ENCODE data around the gene IQSEC3.

IQSEC3 gene

GRCh38 chr12:135138-135537, 68.6 kb downstream of the IQSEC3 start:
- no peak overlapping the region for H3K27ac ChIP-seq (ENCODE audit: low read length)
- no peak overlapping the region for H3K4me2 ChIP-seq (ENCODE audit: low read depth, low read length)
- H3K9me2 ChIP-seq (replicated peaks; ENCODE audit: insufficient read depth, low read length) = no peaks in the 10 kb centered on the region
- H3F3A ChIP-seq (ENCODE audit: insufficient read depth, low read length) = no peaks in the 10 kb centered on the region
- no peaks in the 10 kb centered on the region for H3K79me2 ChIP-seq (ENCODE audit: low read length)
- H3K4me1 ChIP-seq (ENCODE audit: low read length) = no peaks in the 10 kb centered on the region
- peaks cover 39% of the 10 kb centered on the region for H3K27me3 ChIP-seq (replicated peaks; ENCODE audit: insufficient read depth, low read length)
- no peaks in the 10 kb centered on the region for H3K9me3 ChIP-seq (replicated peaks; ENCODE audit: insufficient read depth, low read length)
- no peak overlapping the region for H3K4me3 ChIP-seq (ENCODE audit: low read length)
- H3K9ac ChIP-seq (ENCODE audit: low read length) = no peak overlapping the region
- TF ChIP-seq EZH2 (optimal IDR thresholded peaks at IDR 0.05; ENCODE audit: low read depth, low read length) = no peak
- TF ChIP-seq EZH2phosphoT487 (IDR thresholded peaks at IDR 0.05; ENCODE audit: low read length) = no peak
- no peak for TF ChIP-seq CTCF (IDR thresholded peaks at IDR 0.05; ENCODE audit: low read length)
- no peak overlapping the region for H2AFZ ChIP-seq (ENCODE audit: low read length)
- H3K36me3 ChIP-seq (replicated peaks; ENCODE audit: insufficient read depth, low read length) = no peaks in the 10 kb centered on the region
- H4K20me1 ChIP-seq (ENCODE audit: insufficient read depth, low read length) = no peaks in the 10 kb centered on the region
- no peak for DNase-seq

- DNase-seq = no peak
- no peaks in the 10 kb centered on the region for H3F3A ChIP-seq (ENCODE audit: insufficient read depth, low read length)
- no peaks in the 10 kb centered on the region for H4K20me1 ChIP-seq (ENCODE audit: insufficient read depth, low read length)
- H2AFZ ChIP-seq (ENCODE audit: low read length) = no peak overlapping the region
- H3K27me3 ChIP-seq (replicated peaks; ENCODE audit: insufficient read depth, low read length) = peaks cover 43% of the 10 kb centered on the region
- H3K79me2 ChIP-seq (ENCODE audit: low read length) = no peaks in the 10 kb centered on the region
- H3K9ac ChIP-seq (ENCODE audit: low read length) = no peak overlapping the region
- H3K4me3 ChIP-seq (ENCODE audit: low read length) = no peak overlapping the region
- no peak overlapping the region for H3K27ac ChIP-seq (ENCODE audit: low read length)
- H3K4me1 ChIP-seq (ENCODE audit: low read length) = no peaks in the 10 kb centered on the region
- TF ChIP-seq CTCF (IDR thresholded peaks at IDR 0.05; ENCODE audit: low read length) (no peak), EZH2phosphoT487 (IDR thresholded peaks at IDR 0.05; ENCODE audit: low read length) (no peak), EZH2 (optimal IDR thresholded peaks at IDR 0.05; ENCODE audit: low read depth, low read length) (no peak)
- H3K9me3 ChIP-seq (replicated peaks; ENCODE audit: insufficient read depth, low read length) = no peaks in the 10 kb centered on the region
- no peaks in the 10 kb centered on the region for H3K36me3 ChIP-seq (replicated peaks; ENCODE audit: insufficient read depth, low read length)
- H3K4me2 ChIP-seq (ENCODE audit: low read depth, low read length) = no peak overlapping the region
- no peaks in the 10 kb centered on the region for H3K9me2 ChIP-seq (replicated peaks; ENCODE audit: insufficient read depth, low read length)
Observed at GRCh38 chr12:138171-138897, 71.8 kb downstream of the IQSEC3 start.

GRCh38 chr12:138898-139534, 72.4 kb downstream of the IQSEC3 start:
- Histone ChIP-seq H3K9me3 (replicated peaks; ENCODE audit: insufficient read depth, low read length) (no peaks in the 10 kb centered on the region), H3K9ac (ENCODE audit: low read length) (no peak overlapping the region), H4K20me1 (ENCODE audit: insufficient read depth, low read length) (no peaks in the 10 kb centered on the region), H3K4me1 (ENCODE audit: low read length) (peaks cover 3% of the 10 kb centered on the region; the same call in 1 of the 2 replicates), H3K9me2 (replicated peaks; ENCODE audit: insufficient read depth, low read length) (no peaks in the 10 kb centered on the region), H3K4me3 (ENCODE audit: low read length) (no peak overlapping the region), H3K79me2 (ENCODE audit: low read length) (no peaks in the 10 kb centered on the region), H3K27ac (ENCODE audit: low read length) (no peak overlapping the region), H3K4me2 (ENCODE audit: low read depth, low read length) (no peak overlapping the region), H3K27me3 (replicated peaks; ENCODE audit: insufficient read depth, low read length) (peaks cover 43% of the 10 kb centered on the region), H2AFZ (ENCODE audit: low read length) (no peak overlapping the region), H3F3A (ENCODE audit: insufficient read depth, low read length) (no peaks in the 10 kb centered on the region), H3K36me3 (replicated peaks; ENCODE audit: insufficient read depth, low read length) (no peaks in the 10 kb centered on the region)
- TF ChIP-seq CTCF (IDR thresholded peaks at IDR 0.05; ENCODE audit: low read length) = no peak
- DNase-seq = no peak
